Middle frontal gyrus (tissue), 1 donor: ENCODE data around the gene TTC9B.
"Not testable (repeated sequence)": the region's sequence is repeated elsewhere in the genome, so short reads cannot be mapped to it uniquely, and the experiment has no call there.

Experiments
- DNase-seq: peaks from one replicate; pipeline ENCODE4 v3.0.0-alpha.2; 2015; ENCODE audit warnings: low spot score; ENCODE audit errors: extremely low spot score

Gene TTC9B

GRCh38 chr19:40232949-40233810 is 15.0 kb upstream of the TTC9B start:
- DNase-seq: no peak

DNA sequence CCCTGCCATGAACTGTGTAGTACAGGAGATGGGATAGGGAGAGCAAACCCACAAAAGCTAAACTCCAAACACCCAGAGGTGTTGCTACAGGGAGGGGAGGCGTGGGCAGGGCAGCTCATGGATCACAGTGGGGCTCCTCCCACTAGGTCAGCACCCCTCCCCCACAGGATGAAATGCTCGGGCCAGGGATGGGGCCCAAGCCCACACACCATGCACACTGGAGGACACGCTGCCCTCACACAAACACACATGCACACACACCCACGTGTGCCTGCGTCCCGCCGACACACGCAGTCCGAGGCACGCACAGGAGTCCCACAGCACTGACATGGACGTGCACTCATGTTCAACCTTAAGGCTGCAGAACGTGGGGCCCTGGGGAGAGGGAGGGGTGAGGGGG is 14.3 kb upstream of the TTC9B start:
- DNase-seq: no peak

GRCh38 chr19:40231544-40232424 is 13.6 kb upstream of the TTC9B start:
- DNase-seq: no peak

GRCh38 chr19:40231057-40231456 is 12.9 kb upstream of the TTC9B start:
- no peak for DNase-seq

DNA sequence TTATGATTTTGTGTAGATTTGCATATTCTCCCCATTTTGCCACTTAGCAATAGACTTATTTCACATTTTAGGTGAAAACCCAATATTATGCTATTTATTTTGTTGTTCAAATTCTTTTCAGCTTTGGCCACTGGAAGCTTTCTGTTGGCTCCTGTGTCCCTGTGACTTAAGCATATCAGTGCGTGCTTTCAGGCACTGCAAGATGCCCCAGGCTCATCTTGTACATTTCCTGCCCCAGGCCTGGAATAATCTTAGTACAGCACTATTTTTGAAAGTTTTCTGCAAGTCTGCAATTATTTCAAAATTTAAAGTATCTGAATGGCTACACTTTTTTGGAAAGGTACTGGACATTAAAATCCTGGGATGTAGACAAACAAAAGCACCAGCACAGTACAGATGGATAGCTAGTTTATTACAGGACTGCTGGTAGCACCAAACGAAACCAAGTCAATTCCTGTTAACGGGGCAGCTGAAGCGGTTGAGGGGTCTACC is 11.8 kb upstream of the TTC9B start:
- DNase-seq: no peak

DNA sequence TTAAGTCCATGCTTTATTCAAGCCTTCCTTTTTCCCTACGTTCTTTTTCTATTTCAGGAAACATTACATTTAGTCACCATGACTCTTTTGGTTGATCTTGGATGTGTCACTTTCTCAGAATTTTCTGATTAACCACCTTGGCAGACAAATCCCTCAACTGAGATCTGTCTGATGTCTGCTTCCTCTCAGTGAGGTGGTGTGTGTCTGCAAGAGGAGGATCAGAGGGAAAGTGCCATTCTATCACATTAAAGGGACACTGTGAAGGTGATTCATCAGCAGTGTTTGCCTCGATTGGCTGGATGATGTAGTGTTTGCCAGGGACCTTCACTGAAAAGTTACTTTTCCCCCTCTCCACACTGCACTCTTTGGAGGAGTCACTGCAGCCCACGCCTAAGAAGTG is 11.3 kb upstream of the TTC9B start:
- no peak for DNase-seq

DNA sequence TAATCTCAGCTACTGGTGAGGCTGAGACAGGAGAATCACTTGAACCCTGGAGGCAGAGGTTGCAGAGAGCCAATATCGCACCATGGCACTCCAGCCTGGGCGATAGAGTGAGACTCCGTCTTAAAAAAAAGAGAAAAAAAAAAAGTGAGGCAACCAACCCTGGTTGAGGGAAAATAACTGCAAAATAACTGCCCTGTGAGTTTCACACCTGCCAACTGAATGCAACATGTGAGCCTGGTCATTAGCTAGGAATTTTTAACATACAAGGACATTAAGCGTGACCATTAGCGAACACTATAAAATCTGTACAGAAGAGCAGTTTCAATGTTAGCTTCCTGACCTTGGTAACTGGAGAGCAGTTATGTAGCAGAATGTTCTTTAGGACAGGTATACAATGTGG is 10.7 kb upstream of the TTC9B start:
- no peak for DNase-seq

- DNase-seq: no peak
Observed at GRCh38 chr19:40228346-40228745, 10.2 kb upstream of the TTC9B start.

GRCh38 chr19:40225440-40226305 is 7.5 kb upstream of the TTC9B start:
- no peak for DNase-seq

DNA sequence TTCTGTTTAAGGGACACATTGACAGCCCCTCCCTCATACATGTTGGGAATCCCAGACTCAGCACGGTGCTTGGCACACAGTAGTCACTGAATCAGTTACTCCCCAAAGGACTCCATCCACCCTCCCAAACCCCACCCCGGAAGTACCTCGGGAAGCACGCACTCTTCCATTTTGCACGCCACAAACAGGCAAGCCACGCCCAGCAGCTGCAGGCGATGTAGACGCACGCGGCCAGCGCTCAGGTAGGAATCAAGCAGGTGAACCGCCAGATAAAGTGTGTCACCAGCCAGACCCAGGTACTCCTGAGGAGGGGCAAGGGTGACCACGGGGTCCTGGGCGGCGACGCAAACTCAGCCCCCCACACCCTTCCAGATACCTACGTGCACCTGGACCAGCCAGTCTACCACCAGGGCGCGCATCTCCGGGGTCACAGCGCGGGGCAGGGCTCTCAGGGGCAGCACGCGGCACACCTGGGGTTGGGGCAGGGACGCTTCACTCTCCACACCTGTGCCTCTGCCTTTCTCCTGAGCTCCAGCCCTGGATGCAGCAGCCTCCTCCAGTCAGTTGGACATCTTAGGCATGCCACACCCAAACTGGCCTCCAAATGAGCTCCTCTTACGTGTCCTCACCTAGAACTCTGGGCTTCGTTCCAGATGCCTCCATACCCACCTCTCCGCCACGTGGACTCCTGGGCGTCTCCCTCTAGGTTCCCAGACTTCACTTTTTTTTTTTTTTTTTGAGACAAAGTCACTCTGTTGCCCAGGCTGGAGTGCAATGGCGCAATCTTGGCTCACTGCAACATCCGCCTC is 6.4 kb upstream of the TTC9B start:
- DNase-seq: no peak

DNA sequence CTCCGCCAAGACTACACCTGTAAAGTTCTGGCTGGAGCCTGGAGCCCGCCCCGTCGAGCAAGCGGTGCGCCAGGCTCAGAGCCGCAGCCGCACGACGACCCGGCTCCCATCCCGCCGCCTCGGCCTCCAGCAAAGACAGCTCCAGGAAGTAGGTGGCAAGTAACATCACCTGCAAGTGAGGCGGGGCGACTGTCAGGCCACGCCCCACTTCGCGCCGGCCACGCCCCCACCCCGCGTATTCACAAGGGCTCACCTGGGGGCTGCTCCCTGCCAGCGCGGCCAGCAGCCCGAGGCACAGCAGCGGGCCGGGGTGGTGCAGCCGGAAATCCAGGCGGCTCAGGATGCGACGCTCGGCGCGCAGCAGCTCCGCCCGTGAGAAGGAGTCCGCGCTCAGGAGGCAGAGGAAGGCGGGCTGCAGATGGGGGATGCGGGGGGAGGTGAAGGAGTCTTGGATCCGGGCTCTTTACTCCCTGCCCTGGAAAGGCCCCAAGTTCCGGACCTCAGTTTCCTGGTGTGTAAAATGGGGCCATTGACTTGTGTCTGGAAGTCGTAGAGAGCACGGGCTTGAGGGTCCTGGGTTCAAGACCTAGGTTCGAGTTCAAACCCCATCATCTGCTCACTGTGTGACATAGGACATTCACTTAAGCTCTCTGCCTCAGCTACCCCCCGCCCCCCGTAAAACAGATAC is 5.1 kb upstream of the TTC9B start:
- no peak for DNase-seq

GRCh38 chr19:40221858-40222619 is 3.9 kb upstream of the TTC9B start:
- peak; percentile 82 for DNase-seq

DNA sequence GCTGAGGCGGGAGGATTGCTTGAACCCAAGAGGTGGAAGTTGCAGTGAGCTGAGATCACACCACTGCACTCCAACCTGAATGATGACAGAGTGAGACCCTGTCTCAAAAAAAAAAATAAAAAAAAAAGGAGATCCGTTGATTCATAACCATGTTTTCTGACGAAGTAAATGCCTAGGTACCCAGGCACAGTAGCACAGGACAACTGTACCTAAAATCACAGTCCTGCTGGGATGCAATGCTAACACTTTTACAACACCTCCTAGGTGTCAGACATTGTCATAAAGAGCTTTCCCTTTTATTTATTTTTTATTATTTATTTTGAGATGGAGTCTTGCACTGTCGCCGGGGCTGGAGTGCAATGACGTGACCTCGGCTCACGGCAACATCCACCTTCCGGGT is 2.5 kb upstream of the TTC9B start:
- DNase-seq: no peak

DNA sequence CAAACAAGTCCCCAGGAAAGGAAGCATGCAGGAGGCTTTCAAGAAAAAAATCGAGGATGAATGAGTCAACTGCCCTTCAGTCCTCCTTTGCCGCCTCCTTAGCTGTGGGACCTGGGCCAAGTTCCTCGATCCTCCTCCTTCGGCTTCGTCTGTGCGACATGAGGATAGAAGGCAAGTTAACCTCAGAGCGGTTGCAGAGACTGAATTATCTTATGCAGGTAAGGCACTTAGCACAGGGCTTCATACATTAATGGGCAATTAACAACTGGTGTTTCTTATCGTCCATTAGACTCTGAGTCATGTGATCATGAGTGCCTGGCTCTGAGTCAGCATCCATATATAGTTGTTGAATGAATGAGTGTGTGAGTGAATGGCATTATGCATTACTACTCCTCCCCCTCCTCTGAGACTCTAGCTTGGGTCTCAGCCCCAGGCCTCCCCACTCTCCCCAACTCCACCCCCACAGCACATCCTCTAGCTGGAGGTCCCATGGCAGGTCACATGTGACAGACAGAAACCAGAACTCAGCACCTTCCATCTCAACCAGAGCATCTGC is 1.6 kb upstream of the TTC9B start:
- no peak for DNase-seq

DNA sequence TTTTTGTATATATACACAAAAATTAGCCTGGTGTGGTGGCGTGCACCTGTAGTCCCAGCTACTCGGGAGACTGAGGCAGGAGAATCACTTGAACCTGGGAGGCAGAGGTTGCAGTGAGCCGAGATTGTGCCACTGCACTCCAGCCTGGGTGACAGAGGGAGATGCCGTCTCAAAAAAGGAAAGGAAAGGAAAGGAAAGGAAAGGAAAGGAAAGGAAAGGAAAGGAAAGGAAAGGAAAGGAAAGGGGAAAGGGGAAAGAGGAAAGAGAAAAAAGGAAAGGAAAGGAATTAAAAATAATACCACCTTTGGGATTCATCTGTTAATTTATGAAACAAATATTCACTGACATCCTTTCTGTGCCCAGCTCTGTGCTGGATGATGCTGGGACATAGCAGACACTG is 845 bp upstream of the TTC9B start:
- not testable (repeated sequence) for DNase-seq

DNA sequence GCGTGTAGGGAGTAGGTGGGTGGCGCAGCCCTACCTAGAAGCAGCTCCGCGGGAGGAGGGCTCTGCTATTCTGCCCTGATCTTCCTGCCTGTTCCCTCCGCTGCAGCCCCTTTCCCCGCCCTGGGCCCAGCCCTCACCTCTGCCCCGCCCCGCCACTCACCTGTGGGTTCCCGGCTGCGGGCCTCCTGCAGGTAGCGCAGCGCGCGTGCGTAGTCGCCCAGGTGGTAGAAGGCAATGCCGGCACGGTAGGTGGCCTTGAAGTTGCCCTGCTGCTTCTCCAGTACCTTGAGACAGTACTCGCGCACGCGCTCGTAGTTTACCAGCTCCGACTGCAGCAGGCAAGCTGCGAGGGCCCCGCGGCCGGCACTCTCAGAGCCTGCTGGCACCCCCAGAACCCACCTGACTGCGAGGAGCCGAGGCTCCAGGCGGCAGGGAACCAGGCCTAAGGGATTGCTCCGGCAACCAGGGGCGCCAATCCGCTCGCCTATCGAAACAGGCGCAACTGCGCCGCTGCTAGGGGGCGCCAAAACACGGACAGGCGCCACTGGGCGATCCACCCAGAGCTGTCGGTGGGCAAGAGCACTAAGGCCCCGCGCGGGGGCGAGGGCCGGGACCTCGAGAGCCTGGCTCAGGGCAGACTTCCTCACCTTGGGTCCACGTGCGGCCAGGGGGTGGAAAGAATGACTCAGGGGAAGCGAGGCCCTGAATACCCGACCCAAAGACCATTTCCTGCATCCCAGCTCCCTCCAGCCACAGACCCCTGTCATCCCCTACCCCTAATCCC is 965 bp downstream of the TTC9B start:
- DNase-seq: no peak

DNA sequence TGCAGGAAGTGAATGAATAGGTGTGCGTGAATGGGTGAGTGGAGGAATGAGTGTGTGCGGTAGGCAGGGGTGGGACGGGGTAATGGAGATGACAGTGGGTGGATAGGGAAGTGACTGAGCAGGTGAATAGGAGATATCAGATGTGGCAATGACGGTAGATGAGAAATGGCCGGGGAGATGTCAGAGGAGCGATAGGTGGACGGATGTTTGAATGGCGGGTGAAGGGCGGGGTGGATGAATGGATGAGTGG is 1.5 kb downstream of the TTC9B start:
- DNase-seq: no peak

DNA sequence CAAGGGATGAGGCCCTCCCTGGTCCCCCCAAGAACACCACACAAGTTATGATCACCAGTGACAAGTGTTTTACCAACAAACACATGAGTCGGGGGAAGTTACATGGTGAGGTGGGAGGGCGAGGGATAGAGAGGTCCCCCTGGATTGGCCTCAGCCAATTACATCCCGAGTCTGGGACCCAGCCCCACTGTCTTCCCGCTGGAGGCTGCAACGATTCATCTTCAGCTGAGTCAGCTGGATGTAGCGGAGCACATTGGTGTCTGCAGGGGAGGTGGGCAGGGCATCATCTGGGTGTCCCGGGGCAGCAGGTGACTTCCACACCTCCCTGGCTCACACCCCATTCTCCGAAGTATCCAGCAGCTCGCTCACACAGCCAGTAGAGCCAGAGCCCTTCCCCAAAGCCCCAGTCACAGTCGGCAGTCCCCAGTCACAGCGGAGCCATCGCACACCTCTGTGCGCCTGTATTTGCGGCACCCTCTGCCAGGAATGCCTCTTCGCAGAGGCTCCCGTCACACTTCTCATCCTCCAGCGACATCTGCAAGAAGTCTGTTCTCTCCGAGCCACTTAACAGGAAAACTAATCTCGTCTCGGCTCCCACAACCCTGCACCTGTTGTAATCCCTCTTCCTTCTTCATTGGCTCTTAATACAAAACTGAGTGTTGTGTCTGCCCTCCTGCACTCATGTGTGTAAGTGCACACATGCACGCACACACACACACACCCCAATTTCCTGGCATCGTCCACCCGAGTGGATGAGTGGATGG is 2.0 kb downstream of the TTC9B start:
- no peak for DNase-seq
